ENCODE measurements around the gene PPP1R14C. TPM values are rescaled to one million over a fixed set of nuclear protein-coding genes. Genes with fewer than 3 reads are reported as not detected.
A peak's percentile ranks its signal among the peaks of the same experiment; 100 is the strongest.

PPP1R14C gene
- total RNA-seq, 1 experiment from 2014 or later = 4.6 TPM

DNA sequence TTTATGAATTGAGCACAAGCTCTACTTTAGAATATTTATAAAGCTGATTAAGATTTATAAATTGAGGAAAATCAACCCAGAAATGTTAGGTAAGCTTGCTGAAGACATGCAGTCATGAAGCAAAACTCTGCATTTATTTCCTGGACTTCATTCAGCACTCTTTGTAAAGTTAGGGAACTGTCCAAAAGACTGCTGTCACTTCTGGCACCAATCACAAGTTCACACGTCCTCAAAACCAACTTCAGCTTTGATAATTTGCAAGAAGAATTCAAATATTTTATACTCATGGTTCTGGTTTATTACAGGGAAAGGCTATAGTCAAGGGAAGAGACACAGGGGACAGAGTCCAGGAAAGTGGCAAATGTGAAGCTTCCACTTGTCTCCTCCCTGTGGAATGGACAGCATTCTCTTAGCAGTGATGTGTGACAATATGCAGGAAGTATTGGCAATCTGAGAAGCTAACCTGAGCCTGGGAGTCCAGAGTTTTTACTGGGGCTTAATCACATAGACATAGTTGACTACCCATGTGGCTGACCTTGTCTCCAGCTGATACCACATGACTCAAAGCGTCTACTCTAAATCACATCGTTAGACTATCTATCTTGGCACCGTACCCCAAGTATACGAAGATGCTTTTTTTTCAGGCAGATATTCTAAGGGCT is 85.4 kb downstream of the PPP1R14C start:
- no peaks in the 10 kb centered on the region for H3K27me3 ChIP-seq (replicated peaks; ENCODE audit: insufficient read depth, low read depth, low read length, poor library complexity)
- H3K9me3 ChIP-seq (ENCODE audit: low read depth, low read length, poor library complexity, severe bottlenecking) = no peaks in the 10 kb centered on the region
- H3K4me1 ChIP-seq (ENCODE audit: insufficient read depth, low read length, poor library complexity, severe bottlenecking) = peaks cover 15% of the 10 kb centered on the region
- intact Hi-C loops (cut with micrococcal nuclease; ENCODE audit: unreplicated experiment) = no loop called here
- DNase-seq (ENCODE audit: low spot score) = no peak
- ChIA-PET POLR2A (ENCODE audit: low non-redundant PET) (no interaction called here), CTCF (no interaction called here)
- no TSS peak for BruUV-seq (replicated peaks)
- no peak overlapping the region for H3K4me3 ChIP-seq (ENCODE audit: low read depth, low read length, poor library complexity, severe bottlenecking)
- TF ChIP-seq, protein P1, sequence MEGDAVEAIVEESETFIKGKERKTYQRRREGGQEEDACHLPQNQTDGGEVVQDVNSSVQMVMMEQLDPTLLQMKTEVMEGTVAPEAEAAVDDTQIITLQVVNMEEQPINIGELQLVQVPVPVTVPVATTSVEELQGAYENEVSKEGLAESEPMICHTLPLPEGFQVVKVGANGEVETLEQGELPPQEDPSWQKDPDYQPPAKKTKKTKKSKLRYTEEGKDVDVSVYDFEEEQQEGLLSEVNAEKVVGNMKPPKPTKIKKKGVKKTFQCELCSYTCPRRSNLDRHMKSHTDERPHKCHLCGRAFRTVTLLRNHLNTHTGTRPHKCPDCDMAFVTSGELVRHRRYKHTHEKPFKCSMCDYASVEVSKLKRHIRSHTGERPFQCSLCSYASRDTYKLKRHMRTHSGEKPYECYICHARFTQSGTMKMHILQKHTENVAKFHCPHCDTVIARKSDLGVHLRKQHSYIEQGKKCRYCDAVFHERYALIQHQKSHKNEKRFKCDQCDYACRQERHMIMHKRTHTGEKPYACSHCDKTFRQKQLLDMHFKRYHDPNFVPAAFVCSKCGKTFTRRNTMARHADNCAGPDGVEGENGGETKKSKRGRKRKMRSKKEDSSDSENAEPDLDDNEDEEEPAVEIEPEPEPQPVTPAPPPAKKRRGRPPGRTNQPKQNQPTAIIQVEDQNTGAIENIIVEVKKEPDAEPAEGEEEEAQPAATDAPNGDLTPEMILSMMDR (conservative IDR thresholded peaks at IDR 0.05; ENCODE audit: low read depth, low read length) = no peak
- no peak for TF ChIP-seq EZH2 (IDR thresholded peaks at IDR 0.05; ENCODE audit: borderline replicate concordance, low read depth, low read length, poor library complexity, severe bottlenecking)
- H3K36me3 ChIP-seq (ENCODE audit: insufficient read depth, low read length, poor library complexity, severe bottlenecking) = no peaks in the 10 kb centered on the region
- no peak overlapping the region for H3K27ac ChIP-seq (ENCODE audit: low read depth, low read length, poor library complexity, severe bottlenecking)

DNA sequence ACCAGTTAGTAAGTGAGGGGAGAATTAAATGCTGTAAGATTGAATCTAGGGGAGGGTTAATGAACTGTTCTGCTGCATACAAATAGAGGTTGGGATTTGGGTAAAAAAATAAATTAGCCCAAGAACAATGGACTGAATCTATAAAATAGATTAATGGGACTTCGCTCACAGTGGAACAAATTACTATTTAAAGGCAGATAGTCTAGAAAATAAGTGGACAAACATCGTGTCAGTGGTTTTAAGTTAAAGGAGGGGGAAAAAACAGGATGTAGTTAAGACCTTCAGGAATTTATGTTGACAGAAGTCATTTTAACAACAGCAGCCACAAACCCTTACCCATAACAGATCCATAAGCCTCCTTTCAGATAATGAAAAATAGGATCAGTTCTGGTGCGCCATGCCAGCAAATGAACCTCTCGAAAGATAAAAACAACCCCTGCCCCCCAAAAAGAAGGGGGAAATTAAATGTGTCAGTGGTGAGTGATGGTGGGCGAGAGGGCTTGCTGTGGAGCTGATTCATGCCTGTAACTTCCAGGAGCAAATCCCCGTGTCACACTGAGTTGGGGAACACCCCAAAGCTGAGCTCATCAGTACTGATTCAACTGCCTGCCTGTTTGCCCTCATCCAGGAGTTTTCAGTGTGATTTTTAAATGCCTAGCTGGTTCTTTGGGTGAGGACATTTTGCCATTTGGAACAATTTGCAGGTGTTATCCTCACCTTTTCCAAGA is 86.8 kb downstream of the PPP1R14C start:
- Histone ChIP-seq H3K27ac (ENCODE audit: low read depth, low read length, poor library complexity, severe bottlenecking) (no peak overlapping the region), H3K4me3 (ENCODE audit: low read depth, low read length, poor library complexity, severe bottlenecking) (no peak overlapping the region), H3K27me3 (replicated peaks; ENCODE audit: insufficient read depth, low read depth, low read length, poor library complexity) (no peaks in the 10 kb centered on the region), H3K9me3 (ENCODE audit: low read depth, low read length, poor library complexity, severe bottlenecking) (no peaks in the 10 kb centered on the region), H3K36me3 (ENCODE audit: insufficient read depth, low read length, poor library complexity, severe bottlenecking) (no peaks in the 10 kb centered on the region), H3K4me1 (ENCODE audit: insufficient read depth, low read length, poor library complexity, severe bottlenecking) (peaks cover 15% of the 10 kb centered on the region)
- ChIA-PET POLR2A (ENCODE audit: low non-redundant PET) (no interaction called here), CTCF (no interaction called here)
- BruUV-seq (replicated peaks) = no TSS peak
- DNase-seq (ENCODE audit: low spot score) = peak; percentile 58
- intact Hi-C loops (cut with micrococcal nuclease; ENCODE audit: unreplicated experiment) = no loop called here
- TF ChIP-seq, protein P1 (conservative IDR thresholded peaks at IDR 0.05; ENCODE audit: low read depth, low read length) = no peak
- no peak for TF ChIP-seq EZH2 (IDR thresholded peaks at IDR 0.05; ENCODE audit: borderline replicate concordance, low read depth, low read length, poor library complexity, severe bottlenecking)

DNA sequence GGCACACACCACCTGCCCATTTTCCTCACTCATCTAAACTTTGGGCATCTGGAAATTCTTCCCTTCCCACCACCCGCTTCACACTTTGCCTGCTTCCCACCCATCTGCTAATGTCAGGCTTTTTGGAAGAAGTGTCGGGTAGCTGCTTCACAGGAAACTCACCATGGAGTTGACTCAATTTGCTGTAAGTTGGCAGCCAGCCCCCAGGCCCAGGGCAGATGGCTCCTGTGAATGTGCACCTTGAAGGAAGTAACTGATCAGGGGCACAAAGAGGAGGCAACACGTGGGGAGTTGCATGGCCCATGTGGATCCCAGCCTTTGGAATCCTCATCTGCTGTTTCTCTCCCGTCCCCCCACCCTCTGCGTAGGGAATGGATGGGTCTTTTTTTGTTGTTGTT is 87.3 kb downstream of the PPP1R14C start:
- TF ChIP-seq, protein P1 (conservative IDR thresholded peaks at IDR 0.05; ENCODE audit: low read depth, low read length) = no peak
- no peak for TF ChIP-seq EZH2 (IDR thresholded peaks at IDR 0.05; ENCODE audit: borderline replicate concordance, low read depth, low read length, poor library complexity, severe bottlenecking)
- no peak overlapping the region for H3K27ac ChIP-seq (ENCODE audit: low read depth, low read length, poor library complexity, severe bottlenecking)
- ChIA-PET POLR2A (ENCODE audit: low non-redundant PET) (no interaction called here), CTCF (no interaction called here)
- H3K4me1 ChIP-seq (ENCODE audit: insufficient read depth, low read length, poor library complexity, severe bottlenecking) = peaks cover 15% of the 10 kb centered on the region
- no peak overlapping the region for H3K4me3 ChIP-seq (ENCODE audit: low read depth, low read length, poor library complexity, severe bottlenecking)
- no TSS peak for BruUV-seq (replicated peaks)
- no peaks in the 10 kb centered on the region for H3K27me3 ChIP-seq (replicated peaks; ENCODE audit: insufficient read depth, low read depth, low read length, poor library complexity)
- H3K36me3 ChIP-seq (ENCODE audit: insufficient read depth, low read length, poor library complexity, severe bottlenecking) = no peaks in the 10 kb centered on the region
- peak; percentile 14 for DNase-seq (ENCODE audit: low spot score)
- intact Hi-C loops (cut with micrococcal nuclease; ENCODE audit: unreplicated experiment) = no loop called here
- H3K9me3 ChIP-seq (ENCODE audit: low read depth, low read length, poor library complexity, severe bottlenecking) = no peaks in the 10 kb centered on the region

All from A673 (cell line).